ENCODE data around the gene KIAA2012.

The KIAA2012 gene

DNA sequence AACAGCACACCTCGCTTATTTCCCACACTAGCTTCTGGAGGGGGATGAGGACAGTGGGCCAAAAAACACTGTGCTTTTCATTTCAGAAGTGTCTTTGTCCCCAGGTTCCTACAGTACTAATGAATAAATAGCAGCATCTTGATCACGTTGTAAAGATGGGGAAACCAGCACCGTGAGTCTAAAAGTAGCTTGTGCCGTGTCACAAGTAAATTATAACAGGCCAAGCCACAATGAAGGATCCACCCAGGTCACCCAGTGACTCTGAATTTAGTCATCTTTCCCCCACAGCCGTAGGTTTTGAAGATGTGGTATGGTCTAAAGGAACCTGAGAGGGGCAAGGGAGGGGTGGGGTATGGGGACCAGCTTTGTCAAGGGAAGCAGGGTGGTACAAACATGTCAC is 30.6 kb upstream of the KIAA2012 start:
- DNase-seq, result no peak

- DNase-seq, result no peak
These were observed 29.6 kb upstream of the KIAA2012 start for GRCh38 chr2:202043475-202043874.

GRCh38 chr2:202044777-202045176 is 28.3 kb upstream of the KIAA2012 start:
- DNase-seq, result no peak

DNA sequence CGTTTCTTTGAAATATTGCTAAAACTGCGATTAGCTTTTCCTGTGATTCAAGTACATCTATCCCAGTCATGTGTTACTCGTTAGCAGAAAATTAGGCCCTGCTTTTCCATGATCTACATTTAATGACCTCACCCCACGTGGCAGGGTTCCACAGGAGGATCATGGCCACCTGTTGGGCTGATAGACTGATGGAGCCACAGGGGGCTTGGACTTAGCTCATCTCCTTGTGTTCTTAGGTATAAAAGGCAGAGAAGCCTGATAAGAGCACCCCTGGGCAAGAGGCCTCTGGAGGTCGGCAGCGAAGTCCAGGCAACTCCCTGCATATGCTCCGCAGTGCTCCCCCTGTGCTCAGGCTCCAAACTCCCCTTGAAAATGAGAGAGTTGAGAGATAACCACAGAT is 26.5 kb upstream of the KIAA2012 start:
- no peak for DNase-seq

DNA sequence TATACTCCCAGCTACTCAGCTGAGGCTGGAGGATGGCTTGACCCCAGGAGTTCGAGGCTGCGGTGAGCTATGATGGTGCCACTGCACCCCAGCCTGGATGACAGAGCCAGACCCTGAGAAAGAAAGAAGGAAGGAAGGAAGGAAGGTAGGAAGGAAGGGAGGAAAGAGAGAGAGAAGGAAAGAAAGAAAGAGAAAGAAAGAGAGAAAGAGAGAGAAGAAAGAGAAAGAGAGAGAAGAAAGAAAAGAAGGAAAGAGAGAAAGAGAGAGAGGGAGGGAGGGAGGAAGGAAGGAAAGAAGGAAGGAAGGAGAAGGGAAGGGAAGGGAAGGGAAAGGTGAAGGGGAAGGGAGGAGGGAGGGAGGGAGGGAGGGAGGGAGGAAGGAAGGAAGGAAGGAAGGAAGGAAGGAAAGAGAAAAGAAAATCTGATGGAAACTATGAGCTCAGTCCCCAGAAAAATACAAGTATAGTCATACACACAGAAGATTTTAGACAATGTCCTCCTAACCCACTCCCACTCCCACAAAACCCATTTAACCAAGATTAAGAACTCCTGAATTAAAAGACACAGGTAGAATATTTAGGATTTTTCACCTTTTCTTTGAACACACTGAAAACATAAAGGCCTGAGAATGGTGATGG is 23.8 kb upstream of the KIAA2012 start:
- no peak for DNase-seq

DNA sequence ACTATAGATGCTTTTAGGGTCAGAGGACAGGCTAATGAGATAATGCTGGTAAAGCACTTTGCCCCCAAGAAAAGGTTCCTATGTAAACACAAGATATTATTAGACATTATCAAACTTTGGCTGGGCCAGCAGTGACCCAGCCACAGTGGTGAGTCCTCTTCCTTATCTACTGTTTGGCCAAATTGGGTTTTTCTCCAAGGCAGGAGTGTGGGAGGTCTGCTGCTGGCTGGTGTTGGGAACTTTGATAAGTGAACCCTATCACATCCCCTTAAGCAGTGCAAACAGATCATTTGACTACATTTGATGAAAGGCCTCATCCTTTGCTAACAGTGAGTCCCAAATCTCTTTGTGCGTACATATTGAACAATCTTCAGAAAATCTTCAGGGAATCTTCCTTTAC is 23.2 kb upstream of the KIAA2012 start:
- DNase-seq, result no peak

DNA sequence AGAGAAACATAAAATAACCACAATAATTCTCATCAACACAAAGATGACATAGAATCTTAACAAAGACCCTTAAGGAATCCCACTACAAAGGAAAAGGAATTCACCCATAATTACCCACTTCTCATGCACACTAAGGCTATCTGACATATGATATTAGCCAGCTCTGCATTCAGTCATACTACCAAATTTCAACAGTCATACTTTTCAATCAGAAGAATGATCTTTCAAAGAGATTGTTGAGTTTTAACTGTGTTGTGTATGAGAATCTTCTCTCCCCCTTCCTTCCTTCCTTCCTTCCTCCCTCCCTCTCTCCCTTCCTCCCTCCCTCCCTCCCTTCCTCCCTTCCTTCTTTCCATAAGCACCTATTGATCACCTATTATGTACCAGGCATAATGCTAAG is 22.4 kb upstream of the KIAA2012 start:
- no peak for DNase-seq

GRCh38 chr2:202051499-202052161 is 21.4 kb upstream of the KIAA2012 start:
- no peak for DNase-seq

DNA sequence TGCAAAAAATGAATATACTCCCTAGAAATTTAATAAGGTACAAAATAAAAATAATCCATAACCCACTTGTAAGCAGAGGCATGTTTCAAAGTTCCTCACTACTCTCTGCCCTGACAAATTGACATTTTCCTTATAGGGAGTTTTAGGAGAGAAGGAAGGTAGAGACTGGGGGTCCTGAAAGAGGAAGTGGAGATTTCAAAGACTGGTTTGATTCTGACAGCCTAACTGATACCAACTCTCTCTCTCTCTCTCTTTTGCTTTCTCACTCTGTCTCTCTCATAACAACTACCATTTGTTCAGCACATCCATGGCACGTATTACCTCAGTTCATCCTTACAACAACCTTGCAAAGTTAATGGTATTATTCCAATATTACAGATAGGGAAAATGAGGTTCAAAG is 20.8 kb upstream of the KIAA2012 start:
- DNase-seq, result no peak

- no peak for DNase-seq
These were observed 18.4 kb upstream of the KIAA2012 start for GRCh38 chr2:202054679-202055078.

GRCh38 chr2:202056611-202057010 is 16.4 kb upstream of the KIAA2012 start:
- no peak for DNase-seq

GRCh38 chr2:202060218-202060617 is 12.8 kb upstream of the KIAA2012 start:
- no peak for DNase-seq

- DNase-seq, result no peak
These were observed 11.4 kb upstream of the KIAA2012 start for GRCh38 chr2:202061695-202062094.

DNA sequence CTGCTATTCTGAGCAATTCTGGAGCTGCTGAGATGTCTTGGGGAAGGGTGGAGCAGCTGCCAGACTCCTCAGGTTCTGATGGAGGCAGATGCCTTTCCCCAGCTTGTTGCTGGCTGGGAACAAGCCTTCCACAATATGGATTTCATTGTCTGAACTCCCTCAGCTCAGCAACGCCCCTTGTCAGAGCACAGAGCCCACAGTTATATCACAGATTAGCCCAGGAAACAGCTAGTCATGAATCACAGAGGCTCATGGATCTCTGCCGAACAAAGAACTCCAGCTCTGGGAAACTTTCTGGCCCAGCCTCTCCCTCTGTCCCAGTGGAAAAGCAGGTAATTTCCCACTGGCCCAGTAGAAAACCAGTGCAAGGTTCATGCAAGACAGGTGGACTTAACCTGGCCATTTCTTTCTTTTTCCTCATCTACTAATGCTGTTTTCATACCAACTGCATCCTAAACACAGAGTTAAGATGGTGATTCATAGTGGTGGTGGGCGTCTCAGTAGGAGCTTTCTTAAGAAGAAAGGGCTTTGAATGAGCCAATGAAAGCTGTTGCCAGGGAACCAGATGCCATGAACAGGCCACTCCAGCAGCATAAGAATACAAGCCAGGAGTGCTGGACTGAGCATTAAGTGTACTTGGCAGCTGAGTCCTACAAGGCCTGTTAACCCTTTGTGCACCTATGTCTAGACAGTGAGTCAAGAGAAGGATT is 8.7 kb upstream of the KIAA2012 start:
- no peak for DNase-seq

- no peak for DNase-seq
These were observed 8.2 kb upstream of the KIAA2012 start for GRCh38 chr2:202064881-202065230.

GRCh38 chr2:202065876-202066275 is 7.2 kb upstream of the KIAA2012 start:
- DNase-seq, result no peak

- no peak for DNase-seq
These were observed 6.2 kb upstream of the KIAA2012 start for GRCh38 chr2:202066875-202067274.

GRCh38 chr2:202067589-202067988 is 5.5 kb upstream of the KIAA2012 start:
- no peak for DNase-seq

DNA sequence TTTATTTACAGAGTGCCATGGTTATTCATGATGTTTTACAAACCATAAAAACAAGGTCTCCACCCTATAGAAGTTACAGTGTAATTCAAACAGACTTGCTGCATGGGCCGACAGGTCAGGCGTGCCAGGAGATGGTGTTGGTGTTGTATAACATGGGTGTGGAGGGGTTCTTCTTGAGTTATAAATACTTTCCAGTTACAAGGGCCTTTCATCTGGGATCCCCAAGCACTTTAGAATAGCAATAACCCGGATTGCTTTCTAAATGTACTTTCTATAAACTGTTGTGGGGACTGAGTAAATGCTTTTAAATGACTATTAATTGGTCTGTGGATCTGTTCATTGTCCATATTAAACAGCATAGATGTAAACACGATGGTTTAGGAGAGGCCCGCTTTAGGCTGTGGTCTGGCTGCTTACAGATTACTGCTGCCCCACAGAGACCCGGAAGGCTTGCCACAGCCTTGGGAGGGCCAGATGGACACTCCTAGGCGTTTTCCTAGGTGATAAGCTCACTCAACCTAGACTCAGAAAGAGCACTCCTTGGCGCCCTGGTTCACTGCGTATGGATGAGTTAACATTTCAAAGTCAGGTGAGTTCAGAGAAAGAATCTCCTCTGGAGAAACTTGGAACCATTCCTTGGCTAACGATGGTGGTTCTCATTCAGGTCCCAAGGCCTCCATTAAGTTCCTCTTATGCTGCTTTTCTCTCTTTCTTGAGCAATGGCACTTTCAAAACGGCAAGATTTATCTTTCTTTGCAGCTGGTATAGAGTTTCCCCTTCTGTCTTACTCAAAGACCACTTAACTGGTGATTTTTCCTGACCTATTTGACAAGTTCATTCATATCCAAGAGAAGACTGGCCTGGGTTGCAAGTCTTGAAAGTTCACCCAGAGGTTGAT is 3.6 kb upstream of the KIAA2012 start:
- DNase-seq, result peak; percentile 35

DNA sequence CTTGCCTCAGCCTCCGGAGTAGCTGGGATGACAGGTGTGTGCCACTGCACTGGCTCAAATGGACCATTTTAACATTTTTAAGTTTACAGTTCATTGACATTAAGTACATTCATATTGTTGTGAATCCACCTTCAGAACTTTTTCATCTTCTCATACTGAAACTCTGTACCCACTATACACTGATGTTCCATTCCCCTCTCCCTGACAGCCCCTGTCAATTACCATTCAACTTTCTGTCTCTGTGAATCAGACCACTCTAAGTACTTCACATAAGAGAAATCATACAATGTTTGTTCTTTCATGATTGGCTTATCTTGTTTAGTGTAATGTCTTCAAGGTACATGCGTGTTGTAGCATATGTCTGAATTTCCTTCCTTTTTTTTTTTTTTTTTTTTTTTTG is 1.9 kb upstream of the KIAA2012 start:
- DNase-seq, result no peak

DNA sequence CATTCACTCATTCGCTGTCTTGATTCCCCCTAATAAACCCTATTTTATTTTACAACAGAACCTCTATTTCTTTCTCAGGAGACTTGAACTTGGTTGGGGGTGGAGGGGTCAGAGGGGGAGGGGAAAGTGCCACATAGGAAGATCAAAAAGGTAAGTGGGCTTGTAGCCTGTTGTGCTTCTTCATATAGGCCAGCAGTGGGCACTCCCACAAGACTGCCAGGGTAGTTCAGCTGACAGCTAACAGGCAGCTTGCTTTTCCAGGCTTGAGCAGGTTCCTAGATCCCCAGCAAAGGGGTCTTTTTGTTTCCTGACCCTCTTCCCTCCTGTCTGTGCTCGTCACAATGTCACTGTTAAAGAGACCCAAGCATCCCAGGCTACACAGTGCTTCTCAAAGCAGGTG is 829 bp upstream of the KIAA2012 start:
- DNase-seq, result no peak

GRCh38 chr2:202074324-202074723 is 1.3 kb downstream of the KIAA2012 start:
- no peak for DNase-seq

- no peak for DNase-seq
These were observed 6.3 kb downstream of the KIAA2012 start for GRCh38 chr2:202079310-202079709.
